ENCODE measurements around the gene ITGAD.

The ITGAD gene

DNA sequence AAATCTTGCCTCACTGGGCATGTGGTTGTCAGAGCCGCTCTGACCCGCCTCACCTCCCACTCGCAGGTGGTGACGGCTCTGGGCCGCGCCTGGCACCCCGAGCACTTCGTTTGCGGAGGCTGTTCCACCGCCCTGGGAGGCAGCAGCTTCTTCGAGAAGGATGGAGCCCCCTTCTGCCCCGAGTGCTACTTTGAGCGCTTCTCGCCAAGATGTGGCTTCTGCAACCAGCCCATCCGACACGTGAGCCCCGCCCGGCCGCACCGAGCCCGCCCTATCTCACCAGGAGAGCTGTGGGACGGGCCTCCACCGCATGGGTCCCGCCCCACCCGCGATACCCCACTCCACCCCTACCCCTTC is 82.8 kb downstream of the ITGAD start:
- DNase-seq (ENCODE audit: low read depth): no peak

Measured in GM04504 (cell line).